Calu3 (cell line): ENCODE measurements around the gene PIK3AP1. TPM values are rescaled to one million over a fixed set of nuclear protein-coding genes. Genes with fewer than 3 reads are reported as not detected.

Experiments used
- BruUV-seq: library from RNA; stranded (reverse); fragments of 400-500 nt; replicated peaks from 2 replicates; lab custom pipeline; 2021; lab: Mats Ljungman, UMichigan
- CTCF ChIA-PET: fragments of 300-600 bp; sonication (Branson Sonifier 250); formaldehyde crosslinking; loops from one replicate; lab custom pipeline; 2022; ENCODE audit warnings: antibody characterized with exemption; lab: Charles Lee
- DNase-seq: peaks from one replicate; pipeline ENCODE4 v3.0.0; 2022
- H3K27ac Mint-ChIP-seq: one replicate; pipeline ENCODE4 v1.8.0; 2022; ENCODE audit warnings: mixed read lengths; ENCODE audit not compliant: unreplicated experiment
- H3K27me3 Mint-ChIP-seq: one replicate; pipeline ENCODE4 v1.8.0; 2022; ENCODE audit warnings: mixed read lengths; ENCODE audit not compliant: unreplicated experiment
- H3K36me3 Mint-ChIP-seq: one replicate; pipeline ENCODE4 v1.8.0; 2022; ENCODE audit warnings: mild to moderate bottlenecking, moderate library complexity, mixed read lengths; ENCODE audit not compliant: insufficient read depth, unreplicated experiment
- H3K4me1 Mint-ChIP-seq: one replicate; pipeline ENCODE4 v1.8.0; 2022; ENCODE audit warnings: mild to moderate bottlenecking, low read depth, mixed read lengths; ENCODE audit not compliant: unreplicated experiment
- H3K4me3 Mint-ChIP-seq: one replicate; pipeline ENCODE4 v1.8.0; 2022; ENCODE audit warnings: mild to moderate bottlenecking, low read depth, moderate library complexity, mixed read lengths; ENCODE audit not compliant: unreplicated experiment
- H3K9me3 Mint-ChIP-seq: one replicate; pipeline ENCODE4 v1.8.0; 2022; ENCODE audit warnings: low read depth, mixed read lengths; ENCODE audit not compliant: unreplicated experiment
- intact Hi-C: fragments of 100-400 bp; cut with micrococcal nuclease; formaldehyde crosslinking; loops from one replicate; pipeline ENCODE4 v1.10.0; 2022; ENCODE audit not compliant: unreplicated experiment
- total RNA-seq: library from RNA; stranded (reverse); gene quantifications from 2 replicates; pipeline ENCODE4 v1.2.3, GENCODE V29; 2022
- TF ChIP-seq, protein P1 (sequence below): fragments of 200-600 bp; IDR thresholded peaks from one replicate; pipeline ENCODE4 v1.8.0; 2022; ENCODE audit warnings: antibody characterized with exemption; ENCODE audit not compliant: unreplicated experiment

Gene PIK3AP1
- total RNA-seq, 1 experiment from 2014 or later, result 117 TPM

DNA sequence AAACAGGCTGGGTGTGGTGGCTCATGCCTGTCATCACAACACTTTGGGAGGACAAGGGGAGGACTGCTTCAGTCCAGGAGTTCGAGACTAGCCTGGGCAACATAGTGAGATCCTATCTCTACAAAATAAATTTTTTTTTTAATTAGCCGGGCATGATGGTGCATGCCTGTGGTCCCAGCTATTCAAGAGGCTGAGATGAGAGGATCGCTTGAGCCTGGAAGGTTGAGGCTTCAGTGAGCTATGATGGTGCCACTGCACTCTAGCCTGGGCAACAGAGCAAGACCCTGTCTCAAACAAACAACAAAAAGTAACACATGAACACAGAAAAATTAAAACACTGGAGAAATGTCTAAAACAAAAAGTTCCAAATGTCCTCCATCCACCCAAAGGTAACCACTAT is 22.9 kb downstream of the PIK3AP1 start:
- CTCF ChIA-PET, result no interaction called here
- H3K27me3 Mint-ChIP-seq, result no peaks in the 10 kb centered on the region
- H3K4me3 Mint-ChIP-seq, result no peak overlapping the region
- no peak overlapping the region for H3K27ac Mint-ChIP-seq
- H3K9me3 Mint-ChIP-seq, result no peaks in the 10 kb centered on the region
- H3K4me1 Mint-ChIP-seq, result no peaks in the 10 kb centered on the region
- TF ChIP-seq, protein P1, sequence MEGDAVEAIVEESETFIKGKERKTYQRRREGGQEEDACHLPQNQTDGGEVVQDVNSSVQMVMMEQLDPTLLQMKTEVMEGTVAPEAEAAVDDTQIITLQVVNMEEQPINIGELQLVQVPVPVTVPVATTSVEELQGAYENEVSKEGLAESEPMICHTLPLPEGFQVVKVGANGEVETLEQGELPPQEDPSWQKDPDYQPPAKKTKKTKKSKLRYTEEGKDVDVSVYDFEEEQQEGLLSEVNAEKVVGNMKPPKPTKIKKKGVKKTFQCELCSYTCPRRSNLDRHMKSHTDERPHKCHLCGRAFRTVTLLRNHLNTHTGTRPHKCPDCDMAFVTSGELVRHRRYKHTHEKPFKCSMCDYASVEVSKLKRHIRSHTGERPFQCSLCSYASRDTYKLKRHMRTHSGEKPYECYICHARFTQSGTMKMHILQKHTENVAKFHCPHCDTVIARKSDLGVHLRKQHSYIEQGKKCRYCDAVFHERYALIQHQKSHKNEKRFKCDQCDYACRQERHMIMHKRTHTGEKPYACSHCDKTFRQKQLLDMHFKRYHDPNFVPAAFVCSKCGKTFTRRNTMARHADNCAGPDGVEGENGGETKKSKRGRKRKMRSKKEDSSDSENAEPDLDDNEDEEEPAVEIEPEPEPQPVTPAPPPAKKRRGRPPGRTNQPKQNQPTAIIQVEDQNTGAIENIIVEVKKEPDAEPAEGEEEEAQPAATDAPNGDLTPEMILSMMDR, result no peak
- intact Hi-C loops, result no loop called here
- DNase-seq, result no peak
- H3K36me3 Mint-ChIP-seq, result peaks cover 5% of the 10 kb centered on the region
- no TSS peak for BruUV-seq

GRCh38 chr10:96696845-96697425 is 23.4 kb downstream of the PIK3AP1 start:
- no peak for DNase-seq
- Mint-ChIP-seq H3K4me3 (no peak overlapping the region), H3K36me3 (peaks cover 3% of the 10 kb centered on the region), H3K4me1 (no peaks in the 10 kb centered on the region), H3K27ac (no peak overlapping the region), H3K9me3 (no peaks in the 10 kb centered on the region), H3K27me3 (no peaks in the 10 kb centered on the region)
- no TSS peak for BruUV-seq
- CTCF ChIA-PET, result no interaction called here
- TF ChIP-seq, protein P1, result no peak
- intact Hi-C loops, result no loop called here

- H3K27ac Mint-ChIP-seq, result no peak overlapping the region
- intact Hi-C loops, result no loop called here
Observed at GRCh38 chr10:96695975-96696634, 24.2 kb downstream of the PIK3AP1 start.

GRCh38 chr10:96695366-96695765 is 24.9 kb downstream of the PIK3AP1 start:
- CTCF ChIA-PET, result no interaction called here
- Mint-ChIP-seq H3K27me3 (no peaks in the 10 kb centered on the region), H3K4me1 (peaks cover 7% of the 10 kb centered on the region), H3K9me3 (peaks cover 2% of the 10 kb centered on the region), H3K27ac (no peak overlapping the region), H3K4me3 (no peak overlapping the region), H3K36me3 (no peaks in the 10 kb centered on the region)
- no peak for DNase-seq
- TF ChIP-seq, protein P1, result no peak
- intact Hi-C loops, result no loop called here
- BruUV-seq, result no TSS peak

More at GRCh38 chr10:96695975-96696634, 24.2 kb downstream of the PIK3AP1 start:
- H3K36me3 Mint-ChIP-seq, result no peaks in the 10 kb centered on the region
- H3K4me1 Mint-ChIP-seq, result peaks cover under 1% of the 10 kb centered on the region
- no TSS peak for BruUV-seq
- H3K9me3 Mint-ChIP-seq, result no peaks in the 10 kb centered on the region
- no peak for DNase-seq
- H3K27me3 Mint-ChIP-seq, result no peaks in the 10 kb centered on the region
- CTCF ChIA-PET, result no interaction called here
- TF ChIP-seq, protein P1, result no peak
- H3K4me3 Mint-ChIP-seq, result no peak overlapping the region
